Fibroblast of mammary gland (primary cell): ENCODE results near the gene PM20D2.

ENCODE experiments used
- DNase-seq: peaks from one replicate; pipeline ENCODE4 v3.0.0-alpha.2; 2010; ENCODE audit warnings: low read depth
- H3K4me3 ChIP-seq: 2 replicates; pipeline ENCODE4 v1.5.1; 2011; ENCODE audit warnings: low read depth, mild to moderate bottlenecking, low read length, moderate library complexity; ENCODE audit not compliant: control insufficient read depth
- TF ChIP-seq, protein P1 (sequence below): conservative IDR thresholded peaks from 2 replicates; pipeline ENCODE4 v1.5.1; 2011; ENCODE audit warnings: low read depth, low read length, inconsistent platforms; ENCODE audit not compliant: control insufficient read depth, insufficient read depth

The PM20D2 gene

GRCh38 chr6:89160331-89161092 is 14.7 kb downstream of the PM20D2 start:
- no peak for DNase-seq
- no peak overlapping the region for H3K4me3 ChIP-seq
- TF ChIP-seq, protein P1, sequence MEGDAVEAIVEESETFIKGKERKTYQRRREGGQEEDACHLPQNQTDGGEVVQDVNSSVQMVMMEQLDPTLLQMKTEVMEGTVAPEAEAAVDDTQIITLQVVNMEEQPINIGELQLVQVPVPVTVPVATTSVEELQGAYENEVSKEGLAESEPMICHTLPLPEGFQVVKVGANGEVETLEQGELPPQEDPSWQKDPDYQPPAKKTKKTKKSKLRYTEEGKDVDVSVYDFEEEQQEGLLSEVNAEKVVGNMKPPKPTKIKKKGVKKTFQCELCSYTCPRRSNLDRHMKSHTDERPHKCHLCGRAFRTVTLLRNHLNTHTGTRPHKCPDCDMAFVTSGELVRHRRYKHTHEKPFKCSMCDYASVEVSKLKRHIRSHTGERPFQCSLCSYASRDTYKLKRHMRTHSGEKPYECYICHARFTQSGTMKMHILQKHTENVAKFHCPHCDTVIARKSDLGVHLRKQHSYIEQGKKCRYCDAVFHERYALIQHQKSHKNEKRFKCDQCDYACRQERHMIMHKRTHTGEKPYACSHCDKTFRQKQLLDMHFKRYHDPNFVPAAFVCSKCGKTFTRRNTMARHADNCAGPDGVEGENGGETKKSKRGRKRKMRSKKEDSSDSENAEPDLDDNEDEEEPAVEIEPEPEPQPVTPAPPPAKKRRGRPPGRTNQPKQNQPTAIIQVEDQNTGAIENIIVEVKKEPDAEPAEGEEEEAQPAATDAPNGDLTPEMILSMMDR = no peak

GRCh38 chr6:89161326-89162046 is 15.6 kb downstream of the PM20D2 start:
- no peak overlapping the region for H3K4me3 ChIP-seq
- DNase-seq = peak; percentile 61
- TF ChIP-seq, protein P1 = no peak

GRCh38 chr6:89162047-89162371 is 16.2 kb downstream of the PM20D2 start:
- peak; percentile 26 for DNase-seq
- TF ChIP-seq, protein P1 = no peak
- H3K4me3 ChIP-seq = no peak overlapping the region

GRCh38 chr6:89172131-89172530 is 26.3 kb downstream of the PM20D2 start:
- DNase-seq = no peak
- no peak overlapping the region for H3K4me3 ChIP-seq
- TF ChIP-seq, protein P1 = no peak

- DNase-seq = no peak
- TF ChIP-seq, protein P1 = no peak
These were observed 27.8 kb downstream of the PM20D2 start for GRCh38 chr6:89173634-89174033.

DNA sequence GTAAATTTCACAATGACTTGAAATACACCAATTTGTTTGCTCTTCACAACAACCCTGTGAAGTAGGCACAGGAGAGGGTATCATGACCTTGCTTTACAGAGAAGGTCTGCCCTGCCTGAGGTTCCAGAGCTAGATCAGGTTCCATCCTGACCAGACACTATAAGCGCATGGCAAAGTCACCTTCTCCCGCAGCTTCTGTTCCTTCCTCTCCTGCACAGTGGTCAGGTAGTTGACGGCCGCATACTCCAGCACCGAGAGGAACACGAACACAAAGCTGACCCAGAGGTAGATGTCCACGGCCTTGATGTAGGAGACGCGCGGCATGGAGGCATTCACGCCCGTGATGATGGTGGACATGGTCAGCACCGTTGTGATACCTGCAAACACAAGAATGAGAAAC is 34.3 kb downstream of the PM20D2 start:
- H3K4me3 ChIP-seq = no peak overlapping the region
- TF ChIP-seq, protein P1 = no peak
- DNase-seq = no peak

More at GRCh38 chr6:89173634-89174033, 27.8 kb downstream of the PM20D2 start:
- H3K4me3 ChIP-seq = no peak overlapping the region

- TF ChIP-seq, protein P1 = no peak
- no peak for DNase-seq
- H3K4me3 ChIP-seq = no peak overlapping the region
These were observed 35.1 kb downstream of the PM20D2 start for GRCh38 chr6:89180971-89181370.
